ENCODE measurements around the gene CCDC158.
A peak's percentile ranks its signal among the peaks of the same experiment; 100 is the strongest.
"Not testable (repeated sequence)": the region's sequence is repeated elsewhere in the genome, so short reads cannot be mapped to it uniquely, and the experiment has no call there.

CCDC158 gene

GRCh38 chr4:76420762-76421581 is at the start of gene CCDC158:
CCDC158 (minus strand) TSS chr4:76421141; CDS start chr4:76403207, 17,934 bp downstream.
- DNase-seq (ENCODE audit: low read depth) = peak; percentile 7

GRCh38 chr4:76470532-76470931 is 49.6 kb upstream of the CCDC158 start:
- no peak for DNase-seq (ENCODE audit: low read depth)

GRCh38 chr4:76470064-76470463 is 49.1 kb upstream of the CCDC158 start:
- no peak for DNase-seq (ENCODE audit: low read depth)

- DNase-seq (ENCODE audit: low read depth) = no peak
Measured at GRCh38 chr4:76463568-76463967, 42.6 kb upstream of the CCDC158 start.

- no peak for DNase-seq (ENCODE audit: low read depth)
Measured at GRCh38 chr4:76459291-76459723, 38.4 kb upstream of the CCDC158 start.

GRCh38 chr4:76458825-76459224 is 37.9 kb upstream of the CCDC158 start:
- no peak for DNase-seq (ENCODE audit: low read depth)

- DNase-seq (ENCODE audit: low read depth) = no peak
Measured at GRCh38 chr4:76458297-76458696, 37.4 kb upstream of the CCDC158 start.

GRCh38 chr4:76457885-76458284 is 36.9 kb upstream of the CCDC158 start:
- DNase-seq (ENCODE audit: low read depth) = no peak

GRCh38 chr4:76454073-76454472 is 33.1 kb upstream of the CCDC158 start:
- not testable (repeated sequence) for DNase-seq (ENCODE audit: low read depth)

GRCh38 chr4:76453232-76453631 is 32.3 kb upstream of the CCDC158 start:
- no peak for DNase-seq (ENCODE audit: low read depth)

- DNase-seq (ENCODE audit: low read depth) = no peak
Measured at GRCh38 chr4:76449833-76450232, 28.9 kb upstream of the CCDC158 start.

GRCh38 chr4:76449362-76449767 is 28.4 kb upstream of the CCDC158 start:
- no peak for DNase-seq (ENCODE audit: low read depth)

GRCh38 chr4:76448211-76448610 is 27.3 kb upstream of the CCDC158 start:
- no peak for DNase-seq (ENCODE audit: low read depth)

- no peak for DNase-seq (ENCODE audit: low read depth)
Measured at GRCh38 chr4:76447393-76447851, 26.5 kb upstream of the CCDC158 start.

- DNase-seq (ENCODE audit: low read depth) = no peak
Measured at GRCh38 chr4:76445911-76446310, 25.0 kb upstream of the CCDC158 start.

GRCh38 chr4:76443376-76443775 is 22.4 kb upstream of the CCDC158 start:
- no peak for DNase-seq (ENCODE audit: low read depth)

GRCh38 chr4:76442807-76443206 is 21.9 kb upstream of the CCDC158 start:
- no peak for DNase-seq (ENCODE audit: low read depth)

GRCh38 chr4:76441881-76442280 is 20.9 kb upstream of the CCDC158 start:
- no peak for DNase-seq (ENCODE audit: low read depth)

- no peak for DNase-seq (ENCODE audit: low read depth)
Measured at GRCh38 chr4:76439491-76439890, 18.6 kb upstream of the CCDC158 start.

GRCh38 chr4:76435528-76436319 is 14.8 kb upstream of the CCDC158 start:
- DNase-seq (ENCODE audit: low read depth) = no peak

GRCh38 chr4:76434901-76435527 is 14.1 kb upstream of the CCDC158 start, which contains the start of gene SHROOM3:
SHROOM3 (plus strand) TSS chr4:76435229; CDS start chr4:76436053, 824 bp downstream.
- DNase-seq (ENCODE audit: low read depth) = no peak

All from activated T-cell treated with anti-CD3 and anti-CD28 coated beads for 48 hours (primary cell).